ENCODE measurements around the gene ERLEC1.

GRCh38 chr2:53827398-53828175, 40.7 kb downstream of the ERLEC1 start:
- TF ChIP-seq, protein P1, sequence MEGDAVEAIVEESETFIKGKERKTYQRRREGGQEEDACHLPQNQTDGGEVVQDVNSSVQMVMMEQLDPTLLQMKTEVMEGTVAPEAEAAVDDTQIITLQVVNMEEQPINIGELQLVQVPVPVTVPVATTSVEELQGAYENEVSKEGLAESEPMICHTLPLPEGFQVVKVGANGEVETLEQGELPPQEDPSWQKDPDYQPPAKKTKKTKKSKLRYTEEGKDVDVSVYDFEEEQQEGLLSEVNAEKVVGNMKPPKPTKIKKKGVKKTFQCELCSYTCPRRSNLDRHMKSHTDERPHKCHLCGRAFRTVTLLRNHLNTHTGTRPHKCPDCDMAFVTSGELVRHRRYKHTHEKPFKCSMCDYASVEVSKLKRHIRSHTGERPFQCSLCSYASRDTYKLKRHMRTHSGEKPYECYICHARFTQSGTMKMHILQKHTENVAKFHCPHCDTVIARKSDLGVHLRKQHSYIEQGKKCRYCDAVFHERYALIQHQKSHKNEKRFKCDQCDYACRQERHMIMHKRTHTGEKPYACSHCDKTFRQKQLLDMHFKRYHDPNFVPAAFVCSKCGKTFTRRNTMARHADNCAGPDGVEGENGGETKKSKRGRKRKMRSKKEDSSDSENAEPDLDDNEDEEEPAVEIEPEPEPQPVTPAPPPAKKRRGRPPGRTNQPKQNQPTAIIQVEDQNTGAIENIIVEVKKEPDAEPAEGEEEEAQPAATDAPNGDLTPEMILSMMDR (IDR thresholded peaks at IDR 0.05; ENCODE audit: poor library complexity) = no peak
- no peak for TF ChIP-seq EZH2 (IDR thresholded peaks at IDR 0.05; ENCODE audit: borderline replicate concordance)
- TF ChIP-seq EZH2phosphoT487 (IDR thresholded peaks at IDR 0.05; ENCODE audit: low read depth, severe bottlenecking, unreplicated experiment) = no peak

Data from hepatocyte (in vitro differentiated cells).